ENCODE results near the gene TMEM175.

DNA sequence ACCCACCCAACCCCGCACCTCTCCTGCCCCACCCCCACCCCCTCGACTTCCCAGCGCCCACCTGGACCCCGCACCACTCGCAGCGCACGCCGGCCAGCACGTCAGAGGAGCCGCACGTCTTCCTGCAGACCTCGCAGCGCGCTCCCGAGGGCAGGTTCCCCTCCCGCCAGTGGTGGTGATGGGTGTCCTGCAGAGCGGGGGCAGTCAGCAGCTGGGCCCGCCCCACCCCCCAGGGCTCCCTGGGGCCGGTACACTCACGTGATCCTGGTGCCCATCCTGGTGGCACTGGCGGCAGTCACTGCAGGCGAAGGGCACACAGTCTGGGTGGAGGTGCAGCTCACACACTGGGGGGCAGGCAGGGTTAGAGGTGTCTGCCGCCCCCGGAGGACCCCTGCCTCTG lies 36.0 kb downstream of the TMEM175 start:
- TF ChIP-seq CTCF (IDR thresholded peaks at IDR 0.05; ENCODE audit: low read depth, low read length, poor library complexity, severe bottlenecking) (no peak), EZH2phosphoT487 (IDR thresholded peaks at IDR 0.05; ENCODE audit: borderline replicate concordance, low read length) (no peak)
